Measurements from ENCODE around the gene POLR1C.

The POLR1C gene

DNA sequence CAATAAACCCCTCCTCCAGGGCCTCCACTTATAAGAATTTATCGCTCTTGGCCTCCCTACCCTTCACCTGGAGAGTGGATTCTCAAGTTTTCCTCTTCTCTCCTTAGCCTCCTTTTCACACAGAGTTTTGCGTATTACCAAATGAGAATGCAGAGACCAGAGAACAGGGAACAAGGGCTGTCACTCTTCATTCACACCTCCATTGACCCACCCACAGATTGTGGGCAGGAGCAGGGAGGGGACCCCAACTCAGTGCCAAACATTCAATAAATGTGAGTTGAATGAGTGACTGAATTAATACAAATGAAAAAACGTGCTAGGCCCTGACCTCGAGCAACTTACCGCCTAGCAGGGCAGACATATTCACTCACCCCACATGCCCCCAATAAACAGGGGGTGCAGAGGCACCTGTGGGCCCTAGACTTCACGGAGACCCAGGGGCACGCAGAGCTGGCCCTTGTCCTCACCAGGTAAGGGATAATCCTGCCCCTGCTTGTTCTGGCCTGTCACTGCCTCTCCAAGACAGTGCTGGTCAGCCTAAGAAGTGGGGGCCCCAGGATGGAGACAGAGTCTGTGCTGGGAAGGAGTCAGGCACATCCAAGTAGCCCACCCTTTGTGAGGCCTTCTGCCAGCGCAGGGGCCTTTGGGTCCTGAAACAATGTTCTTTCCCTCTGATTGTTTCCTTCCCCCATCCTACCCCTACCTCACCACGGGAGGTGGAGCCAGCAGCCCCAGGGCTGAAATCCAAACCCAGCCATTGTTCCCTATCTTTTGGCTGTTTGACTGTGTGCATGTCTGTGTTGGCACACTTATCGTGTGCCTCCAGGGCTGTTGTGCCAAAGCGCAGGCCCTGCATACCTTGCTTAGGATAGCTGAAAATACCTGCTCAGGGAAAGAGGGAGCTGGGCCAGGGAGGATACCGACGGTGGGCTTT, 47.9 kb upstream of the POLR1C start:
- no peak for TF ChIP-seq TAF1 (IDR thresholded peaks at IDR 0.05; ENCODE audit: low read depth)
- 0 out of 2 replicates have a peak, but pooled peaks have one; percentile 20 for TF ChIP-seq YY1 (IDR thresholded peaks at IDR 0.05; ENCODE audit: low read depth)

- TF ChIP-seq EP300 (IDR thresholded peaks at IDR 0.05; ENCODE audit: borderline replicate concordance) (no peak), ZBTB7A (IDR thresholded peaks at IDR 0.05; ENCODE audit: low read depth) (no peak), RAD21 (IDR thresholded peaks at IDR 0.05; ENCODE audit: low read depth) (no peak)
Observed at GRCh38 chr6:43469947-43470346, 46.9 kb upstream of the POLR1C start.

GRCh38 chr6:43471399-43471798, 45.5 kb upstream of the POLR1C start:
- no peak for TF ChIP-seq TEAD4 (IDR thresholded peaks at IDR 0.05)
- TF ChIP-seq MAX (IDR thresholded peaks at IDR 0.05) = no peak
- no peak for TF ChIP-seq YY1 (IDR thresholded peaks at IDR 0.05; ENCODE audit: low read depth)
- TF ChIP-seq FOXM1 (IDR thresholded peaks at IDR 0.05; ENCODE audit: borderline replicate concordance, low read depth) = no peak

DNA sequence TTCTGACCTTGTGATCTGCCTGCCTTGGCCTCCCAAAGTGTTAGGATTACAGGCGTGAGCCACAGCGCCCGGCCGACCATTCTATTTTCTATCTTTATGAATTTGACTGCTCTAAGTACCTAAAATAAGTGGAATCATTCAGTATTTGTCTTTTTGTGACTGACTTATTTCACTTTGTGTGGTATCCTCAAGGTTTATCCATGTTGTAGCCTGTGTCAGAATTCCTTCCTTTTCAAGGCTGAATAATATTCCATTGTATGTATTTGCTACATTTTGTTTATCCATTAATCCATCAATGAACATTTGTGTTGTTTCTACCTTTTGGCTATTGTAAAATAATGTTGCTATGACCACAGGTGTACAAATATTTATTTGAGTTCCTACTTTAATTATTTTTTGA, 44.4 kb upstream of the POLR1C start:
- TF ChIP-seq TAF1 (IDR thresholded peaks at IDR 0.05; ENCODE audit: low read depth) (no peak), NFIC (IDR thresholded peaks at IDR 0.05) (no peak), EGR1 (IDR thresholded peaks at IDR 0.05) (no peak), TCF12 (IDR thresholded peaks at IDR 0.05; ENCODE audit: low read depth) (no peak), MAX (IDR thresholded peaks at IDR 0.05) (no peak), USF1 (IDR thresholded peaks at IDR 0.05) (no peak), YY1 (IDR thresholded peaks at IDR 0.05; ENCODE audit: low read depth) (no peak), CREB1 (IDR thresholded peaks at IDR 0.05; ENCODE audit: low read depth) (no peak), TEAD4 (IDR thresholded peaks at IDR 0.05) (no peak), RAD21 (IDR thresholded peaks at IDR 0.05; ENCODE audit: low read depth) (no peak), CEBPB (IDR thresholded peaks at IDR 0.05) (no peak), ZBTB7A (IDR thresholded peaks at IDR 0.05; ENCODE audit: low read depth) (no peak), FOXM1 (IDR thresholded peaks at IDR 0.05; ENCODE audit: borderline replicate concordance, low read depth) (no peak), EP300 (IDR thresholded peaks at IDR 0.05; ENCODE audit: borderline replicate concordance) (no peak)
- TF ChIP-seq, protein P1, sequence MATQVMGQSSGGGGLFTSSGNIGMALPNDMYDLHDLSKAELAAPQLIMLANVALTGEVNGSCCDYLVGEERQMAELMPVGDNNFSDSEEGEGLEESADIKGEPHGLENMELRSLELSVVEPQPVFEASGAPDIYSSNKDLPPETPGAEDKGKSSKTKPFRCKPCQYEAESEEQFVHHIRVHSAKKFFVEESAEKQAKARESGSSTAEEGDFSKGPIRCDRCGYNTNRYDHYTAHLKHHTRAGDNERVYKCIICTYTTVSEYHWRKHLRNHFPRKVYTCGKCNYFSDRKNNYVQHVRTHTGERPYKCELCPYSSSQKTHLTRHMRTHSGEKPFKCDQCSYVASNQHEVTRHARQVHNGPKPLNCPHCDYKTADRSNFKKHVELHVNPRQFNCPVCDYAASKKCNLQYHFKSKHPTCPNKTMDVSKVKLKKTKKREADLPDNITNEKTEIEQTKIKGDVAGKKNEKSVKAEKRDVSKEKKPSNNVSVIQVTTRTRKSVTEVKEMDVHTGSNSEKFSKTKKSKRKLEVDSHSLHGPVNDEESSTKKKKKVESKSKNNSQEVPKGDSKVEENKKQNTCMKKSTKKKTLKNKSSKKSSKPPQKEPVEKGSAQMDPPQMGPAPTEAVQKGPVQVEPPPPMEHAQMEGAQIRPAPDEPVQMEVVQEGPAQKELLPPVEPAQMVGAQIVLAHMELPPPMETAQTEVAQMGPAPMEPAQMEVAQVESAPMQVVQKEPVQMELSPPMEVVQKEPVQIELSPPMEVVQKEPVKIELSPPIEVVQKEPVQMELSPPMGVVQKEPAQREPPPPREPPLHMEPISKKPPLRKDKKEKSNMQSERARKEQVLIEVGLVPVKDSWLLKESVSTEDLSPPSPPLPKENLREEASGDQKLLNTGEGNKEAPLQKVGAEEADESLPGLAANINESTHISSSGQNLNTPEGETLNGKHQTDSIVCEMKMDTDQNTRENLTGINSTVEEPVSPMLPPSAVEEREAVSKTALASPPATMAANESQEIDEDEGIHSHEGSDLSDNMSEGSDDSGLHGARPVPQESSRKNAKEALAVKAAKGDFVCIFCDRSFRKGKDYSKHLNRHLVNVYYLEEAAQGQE (IDR thresholded peaks at IDR 0.05; ENCODE audit: low read depth) = no peak

DNA sequence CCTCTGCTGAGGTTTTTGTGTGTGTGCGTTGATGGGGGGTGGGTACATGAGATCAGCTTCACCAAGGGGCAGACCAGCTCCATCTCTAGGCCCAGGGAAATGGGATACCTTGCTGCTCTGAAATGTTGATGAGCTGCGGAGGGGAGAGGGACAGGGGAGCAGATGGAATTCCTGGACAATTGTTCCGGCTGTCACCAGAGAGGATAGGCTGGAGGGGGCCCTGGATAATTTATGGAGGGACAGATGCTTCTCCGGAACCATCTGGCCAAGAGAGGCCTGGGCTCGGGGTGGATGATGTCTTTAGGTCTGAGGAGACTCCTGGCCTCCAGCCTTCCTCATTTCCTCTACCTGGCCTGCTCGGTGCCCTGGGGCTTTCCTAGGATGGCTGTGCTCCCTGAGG, 41.4 kb upstream of the POLR1C start:
- TF ChIP-seq NFIC (IDR thresholded peaks at IDR 0.05) (no peak), RAD21 (IDR thresholded peaks at IDR 0.05; ENCODE audit: low read depth) (no peak), CREB1 (IDR thresholded peaks at IDR 0.05; ENCODE audit: low read depth) (no peak), YY1 (IDR thresholded peaks at IDR 0.05; ENCODE audit: low read depth) (no peak), EGR1 (IDR thresholded peaks at IDR 0.05) (no peak), MAX (IDR thresholded peaks at IDR 0.05) (no peak), EP300 (IDR thresholded peaks at IDR 0.05; ENCODE audit: borderline replicate concordance) (no peak), CEBPB (IDR thresholded peaks at IDR 0.05) (no peak), TEAD4 (IDR thresholded peaks at IDR 0.05) (no peak), TCF12 (IDR thresholded peaks at IDR 0.05; ENCODE audit: low read depth) (no peak), TAF1 (IDR thresholded peaks at IDR 0.05; ENCODE audit: low read depth) (no peak), ZBTB7A (IDR thresholded peaks at IDR 0.05; ENCODE audit: low read depth) (no peak)

- TF ChIP-seq MAX (IDR thresholded peaks at IDR 0.05) = no peak
Observed at GRCh38 chr6:43476746-43477145, 40.1 kb upstream of the POLR1C start.

- no peak for TF ChIP-seq CEBPB (IDR thresholded peaks at IDR 0.05)
- peak; percentile 98 for TF ChIP-seq TAF1 (IDR thresholded peaks at IDR 0.05; ENCODE audit: low read depth)
- no peak for TF ChIP-seq RAD21 (IDR thresholded peaks at IDR 0.05; ENCODE audit: low read depth)
- TF ChIP-seq TCF12 (IDR thresholded peaks at IDR 0.05; ENCODE audit: low read depth) = peak; percentile 47; the same call in 1 of the 2 replicates
- TF ChIP-seq TEAD4 (IDR thresholded peaks at IDR 0.05) = no peak
- no peak for TF ChIP-seq MAX (IDR thresholded peaks at IDR 0.05)
- no peak for TF ChIP-seq FOXM1 (IDR thresholded peaks at IDR 0.05; ENCODE audit: borderline replicate concordance, low read depth)
- TF ChIP-seq NFIC (IDR thresholded peaks at IDR 0.05) = no peak
- TF ChIP-seq USF1 (IDR thresholded peaks at IDR 0.05) = no peak
- peak; percentile 73 for TF ChIP-seq CREB1 (IDR thresholded peaks at IDR 0.05; ENCODE audit: low read depth)
- TF ChIP-seq ZBTB7A (IDR thresholded peaks at IDR 0.05; ENCODE audit: low read depth) = peak; percentile 57; the same call in 1 of the 2 replicates
- TF ChIP-seq EGR1 (IDR thresholded peaks at IDR 0.05) = no peak
- peak; percentile 97 for TF ChIP-seq YY1 (IDR thresholded peaks at IDR 0.05; ENCODE audit: low read depth)
- TF ChIP-seq, protein P1 (IDR thresholded peaks at IDR 0.05; ENCODE audit: low read depth) = no peak
- no peak for TF ChIP-seq EP300 (IDR thresholded peaks at IDR 0.05; ENCODE audit: borderline replicate concordance)
Observed at GRCh38 chr6:43477235-43478007, 39.5 kb upstream of the POLR1C start, which contains the start of gene TJAP1. Gene TJAP1 (plus strand): TSS chr6:43477570. CDS start chr6:43499002, 21,432 bp downstream.

All from Ishikawa (cell line).